NK-92 treated with Interleukin-12 subunit alpha and Interleukin-12 subunit beta, amount 100 ng/mL, for 24 hours (cell line): ENCODE measurements around the gene ESPNL.
"Not testable (repeated sequence)": the region's sequence is repeated elsewhere in the genome, so short reads cannot be mapped to it uniquely, and the experiment has no call there.

ENCODE experiments used
- DNase-seq: peaks from one replicate; lab custom pipeline; 2025; lab: John Stamatoyannopoulos, UW

The ESPNL gene

DNA sequence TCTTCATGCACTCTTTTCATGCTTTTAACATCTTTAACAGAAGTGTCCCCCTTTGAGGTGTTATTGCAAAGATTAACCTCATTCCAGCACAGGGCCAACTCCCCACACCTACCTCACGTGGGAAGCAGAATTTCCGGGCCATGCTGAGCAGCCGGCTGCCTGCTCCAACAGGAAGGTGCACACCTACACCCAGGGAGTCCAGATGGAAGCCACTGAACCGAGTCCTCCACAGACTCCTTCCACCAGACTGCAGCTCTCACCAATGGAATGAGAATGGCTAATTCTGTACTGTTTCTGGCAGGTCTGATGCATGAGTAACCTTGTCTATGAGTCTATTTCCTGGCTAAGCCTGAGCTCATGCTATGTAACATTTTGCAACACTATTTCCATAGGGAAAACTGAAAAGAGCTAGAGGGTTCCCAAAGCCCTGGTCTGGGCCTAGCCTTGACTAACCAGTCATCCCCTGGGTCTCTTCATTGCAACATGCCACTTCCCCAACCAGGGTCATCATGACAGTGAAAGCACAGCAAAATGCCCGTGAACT lies 69.6 kb downstream of the ESPNL start:
- DNase-seq: no peak

DNA sequence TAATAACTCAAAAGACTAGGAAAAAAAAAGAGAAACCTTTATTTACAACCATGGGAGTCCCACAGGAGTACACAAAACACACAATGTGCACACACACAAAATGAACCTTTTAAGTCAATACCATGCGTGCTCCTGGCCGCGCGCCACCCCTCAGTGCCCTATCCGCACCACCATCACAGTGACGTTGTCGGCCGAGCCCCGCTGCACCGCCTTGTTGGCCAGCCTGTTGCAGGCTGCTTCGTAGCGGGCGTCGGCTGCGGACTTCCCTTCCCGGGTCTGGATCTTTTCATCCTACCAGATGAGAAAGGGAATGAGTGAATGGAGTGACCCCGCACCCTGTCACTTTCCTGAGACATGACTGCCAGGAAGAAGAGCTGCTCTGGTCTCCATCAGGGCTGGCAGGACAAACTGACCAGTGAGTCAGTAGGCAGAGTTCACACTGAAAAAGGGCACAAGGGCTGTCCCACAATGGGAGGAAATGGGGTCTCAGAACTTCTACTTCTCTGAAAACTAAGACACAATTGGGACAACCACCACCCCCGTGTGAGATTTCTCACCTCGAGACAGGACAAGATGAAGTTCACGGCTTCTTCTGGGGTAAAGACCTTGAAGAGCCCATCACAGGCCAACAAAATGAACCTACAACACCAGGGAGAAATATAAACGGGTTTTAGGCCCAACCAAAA lies 70.4 kb downstream of the ESPNL start:
- DNase-seq: no peak

DNA sequence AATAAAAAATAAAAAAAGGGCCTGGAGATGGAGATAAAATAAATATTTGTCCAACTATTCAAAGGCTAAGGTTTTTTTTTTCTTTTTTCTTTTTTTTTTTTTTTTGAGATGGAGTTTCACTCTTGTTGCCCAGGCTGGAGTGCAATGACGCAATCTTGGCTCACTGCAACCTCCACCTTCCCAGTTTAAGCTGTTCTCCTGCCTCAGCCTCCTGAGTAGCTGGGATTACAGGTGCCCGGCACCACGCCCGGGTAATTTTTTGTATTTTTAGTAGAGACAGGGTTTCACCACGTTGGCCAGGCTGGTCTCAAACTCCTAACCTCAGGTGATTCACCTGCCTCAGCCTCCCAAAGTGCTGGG lies 70.9 kb downstream of the ESPNL start:
- DNase-seq: not testable (repeated sequence)

GRCh38 chr2:238171575-238172187 lies 71.5 kb downstream of the ESPNL start:
- DNase-seq: no peak

GRCh38 chr2:238172439-238172838 lies 72.3 kb downstream of the ESPNL start:
- DNase-seq: no peak

DNA sequence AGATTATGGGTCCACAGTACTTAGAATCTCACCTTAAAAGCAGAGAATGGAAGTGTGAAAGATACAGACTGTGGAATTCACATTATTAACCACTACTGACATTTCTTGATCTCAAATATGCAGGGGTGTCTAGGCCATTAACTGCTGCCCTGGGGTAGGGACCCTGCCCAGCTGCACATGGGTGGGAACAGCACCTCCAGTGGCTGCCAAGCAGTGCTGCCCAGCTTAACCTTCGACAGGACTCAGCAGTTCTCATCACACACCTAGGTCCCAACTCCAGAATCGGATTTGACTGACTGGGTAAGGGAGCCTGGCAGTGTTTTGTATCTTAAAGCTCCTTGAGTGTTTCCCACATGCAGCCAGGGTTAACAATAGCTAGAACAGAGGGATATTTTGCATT lies 73.6 kb downstream of the ESPNL start:
- no peak for DNase-seq

DNA sequence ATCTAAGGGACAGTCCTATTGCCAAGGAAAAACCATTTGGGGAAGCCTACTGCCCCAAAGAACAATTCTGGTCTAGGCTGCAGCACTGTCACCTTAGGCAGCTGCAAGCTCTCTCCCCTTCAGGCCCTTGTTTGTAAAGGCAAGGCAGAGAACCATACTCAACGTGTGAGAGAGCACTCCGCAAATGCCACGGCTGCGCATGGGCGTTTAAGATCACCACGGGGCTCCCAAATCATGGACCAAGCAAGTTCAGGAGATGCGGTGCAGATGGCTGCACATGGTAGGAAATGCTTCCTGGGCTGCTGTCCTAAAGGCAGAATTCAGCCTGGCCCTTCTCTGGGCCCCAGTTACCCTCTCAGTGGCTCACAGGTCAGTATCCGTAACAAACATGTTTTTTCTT lies 74.2 kb downstream of the ESPNL start:
- DNase-seq: no peak

GRCh38 chr2:238174701-238175100 lies 74.6 kb downstream of the ESPNL start:
- DNase-seq: no peak

GRCh38 chr2:238176613-238177012 lies 76.5 kb downstream of the ESPNL start:
- DNase-seq: no peak

GRCh38 chr2:238180554-238180953 lies 80.4 kb downstream of the ESPNL start:
- no peak for DNase-seq

- no peak for DNase-seq
These were observed 82.2 kb downstream of the ESPNL start for GRCh38 chr2:238182362-238182761.
